Endodermal cell (in vitro differentiated cells): Measurements from ENCODE around the gene BMF. TPM values are rescaled to one million over a fixed set of nuclear protein-coding genes. Genes with fewer than 3 reads are reported as not detected.
"Not testable (repeated sequence)": the region's sequence is repeated elsewhere in the genome, so short reads cannot be mapped to it uniquely, and the experiment has no call there.

Experiments used
- DNase-seq: peaks from one replicate; pipeline ENCODE4 v3.0.0-alpha.2; 2017
- H3K27ac ChIP-seq: 2 replicates; pipeline ENCODE4 v1.5.1; 2013; ENCODE audit warnings: mild to moderate bottlenecking, low read depth, low read length, moderate library complexity
- H3K27me3 ChIP-seq: 2 replicates; pipeline ENCODE4 v1.6.1; 2013; ENCODE audit warnings: mild to moderate bottlenecking, low read length, moderate library complexity; ENCODE audit not compliant: insufficient read depth, control insufficient read depth, poor library complexity, severe bottlenecking
- H3K36me3 ChIP-seq: 2 replicates; pipeline ENCODE4 v1.7.0; 2013; ENCODE audit warnings: mild to moderate bottlenecking, low read length, moderate library complexity; ENCODE audit not compliant: control insufficient read depth, insufficient read depth
- H3K4me1 ChIP-seq: one replicate; pipeline ENCODE4 v1.7.0; 2013; ENCODE audit warnings: low read length; ENCODE audit not compliant: control insufficient read depth, insufficient read depth
- H3K4me3 ChIP-seq: 2 replicates; pipeline ENCODE4 v1.5.1; 2013; ENCODE audit warnings: mild to moderate bottlenecking, low read length, moderate library complexity
- H3K9ac ChIP-seq: 2 replicates; pipeline ENCODE4 v1.6.1; 2013; ENCODE audit warnings: mild to moderate bottlenecking, low read length, moderate library complexity; ENCODE audit not compliant: poor library complexity, severe bottlenecking; ENCODE audit errors: extremely low read depth
- H3K9me3 ChIP-seq: 2 replicates; pipeline ENCODE4 v1.6.1; 2013; ENCODE audit warnings: mild to moderate bottlenecking, low read length, moderate library complexity; ENCODE audit not compliant: control insufficient read depth
- H3K27ac Mint-ChIP-seq: 2 replicates; pipeline ENCODE4 v1.8.0; 2020; ENCODE audit warnings: mixed read lengths
- H3K27me3 Mint-ChIP-seq: 2 replicates; pipeline ENCODE4 v1.8.0; 2021; ENCODE audit warnings: mild to moderate bottlenecking, mixed read lengths; ENCODE audit not compliant: insufficient read depth
- H3K36me3 Mint-ChIP-seq: 2 replicates; pipeline ENCODE4 v1.8.0; 2020; ENCODE audit warnings: low read depth, mixed read lengths
- H3K4me1 Mint-ChIP-seq: 2 replicates; pipeline ENCODE4 v1.8.0; 2020; ENCODE audit warnings: mixed read lengths
- H3K4me3 Mint-ChIP-seq: 2 replicates; pipeline ENCODE4 v1.8.0; 2020; ENCODE audit warnings: mild to moderate bottlenecking, moderate library complexity, mixed read lengths
- H3K9me3 Mint-ChIP-seq: 2 replicates; pipeline ENCODE4 v1.8.0; 2020; ENCODE audit warnings: mild to moderate bottlenecking, mixed read lengths
- WGBS, 2 experiments: methylation state at CpG; one replicate each; pipeline versions ENCODE4 v1.1.5 to v1.1.7; 2013; ENCODE audit warnings: missing lambda C conversion rate in 2 of 2, mixed read lengths in 1 of 2; ENCODE audit not compliant: insufficient coverage in 1 of 2, insufficient read length in 1 of 2; 5-methylcytosine and 5-hydroxymethylcytosine counted together
- total RNA-seq, 2 donors: library from RNA; stranded (reverse); fragmentation: NEBNext Ultra II Directional in 1 of 2; extraction: Animal tissue kit (Norgen Biotek cat#: 25700) in 1 of 2; gene quantifications; 2 replicates in 1 of 2; 3 replicates in 1 of 2; pipeline ENCODE4 v1.2.1, GENCODE V29; 2021
- TF ChIP-seq, protein P1 (sequence below): fragments of 200-600 bp; sonication (generic); conservative IDR thresholded peaks from 2 replicates; pipeline ENCODE4 v1.5.0; 2021; ENCODE audit warnings: antibody characterized with exemption, mild to moderate bottlenecking

BMF gene
- total RNA-seq, 2 donors from 2014 or later = 48.3 to 53.5 TPM

DNA sequence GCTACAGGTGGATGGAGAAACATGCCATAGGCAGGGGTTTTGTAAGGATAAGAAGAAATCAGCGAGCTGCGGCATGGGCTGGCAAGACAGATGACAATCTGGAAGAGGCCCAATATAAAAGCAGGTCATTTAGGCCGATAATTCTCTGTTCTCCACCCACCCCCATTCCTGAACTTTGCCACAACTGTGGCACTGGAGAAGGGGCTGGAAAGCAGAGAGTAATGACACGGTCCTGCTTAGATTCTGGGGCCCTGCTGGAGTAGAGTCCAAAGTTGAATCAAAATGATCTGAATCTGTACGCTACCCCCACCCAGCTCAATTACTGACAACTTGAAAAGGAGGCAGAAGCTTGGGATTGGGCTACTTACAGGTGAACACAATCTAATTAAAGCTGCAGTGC is 33.7 kb upstream of the BMF start:
- no peaks in the 10 kb centered on the region for H3K36me3 ChIP-seq
- Mint-ChIP-seq H3K4me3 (no peak overlapping the region), H3K27ac (no peak overlapping the region), H3K4me1 (no peaks in the 10 kb centered on the region), H3K9me3 (no peaks in the 10 kb centered on the region), H3K36me3 (no peaks in the 10 kb centered on the region), H3K27me3 (no peaks in the 10 kb centered on the region)
- 90 to 100% methylated on average over 2 to 5 of the region's 5 CpGs for WGBS, 2 experiments
- no peaks in the 10 kb centered on the region for H3K4me1 ChIP-seq
- H3K9ac ChIP-seq = no peak overlapping the region
- no peak overlapping the region for H3K4me3 ChIP-seq
- H3K27me3 ChIP-seq = no peaks in the 10 kb centered on the region
- TF ChIP-seq, protein P1, sequence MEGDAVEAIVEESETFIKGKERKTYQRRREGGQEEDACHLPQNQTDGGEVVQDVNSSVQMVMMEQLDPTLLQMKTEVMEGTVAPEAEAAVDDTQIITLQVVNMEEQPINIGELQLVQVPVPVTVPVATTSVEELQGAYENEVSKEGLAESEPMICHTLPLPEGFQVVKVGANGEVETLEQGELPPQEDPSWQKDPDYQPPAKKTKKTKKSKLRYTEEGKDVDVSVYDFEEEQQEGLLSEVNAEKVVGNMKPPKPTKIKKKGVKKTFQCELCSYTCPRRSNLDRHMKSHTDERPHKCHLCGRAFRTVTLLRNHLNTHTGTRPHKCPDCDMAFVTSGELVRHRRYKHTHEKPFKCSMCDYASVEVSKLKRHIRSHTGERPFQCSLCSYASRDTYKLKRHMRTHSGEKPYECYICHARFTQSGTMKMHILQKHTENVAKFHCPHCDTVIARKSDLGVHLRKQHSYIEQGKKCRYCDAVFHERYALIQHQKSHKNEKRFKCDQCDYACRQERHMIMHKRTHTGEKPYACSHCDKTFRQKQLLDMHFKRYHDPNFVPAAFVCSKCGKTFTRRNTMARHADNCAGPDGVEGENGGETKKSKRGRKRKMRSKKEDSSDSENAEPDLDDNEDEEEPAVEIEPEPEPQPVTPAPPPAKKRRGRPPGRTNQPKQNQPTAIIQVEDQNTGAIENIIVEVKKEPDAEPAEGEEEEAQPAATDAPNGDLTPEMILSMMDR = no peak
- DNase-seq = peak; percentile 10
- H3K27ac ChIP-seq = no peak overlapping the region
- no peaks in the 10 kb centered on the region for H3K9me3 ChIP-seq

DNA sequence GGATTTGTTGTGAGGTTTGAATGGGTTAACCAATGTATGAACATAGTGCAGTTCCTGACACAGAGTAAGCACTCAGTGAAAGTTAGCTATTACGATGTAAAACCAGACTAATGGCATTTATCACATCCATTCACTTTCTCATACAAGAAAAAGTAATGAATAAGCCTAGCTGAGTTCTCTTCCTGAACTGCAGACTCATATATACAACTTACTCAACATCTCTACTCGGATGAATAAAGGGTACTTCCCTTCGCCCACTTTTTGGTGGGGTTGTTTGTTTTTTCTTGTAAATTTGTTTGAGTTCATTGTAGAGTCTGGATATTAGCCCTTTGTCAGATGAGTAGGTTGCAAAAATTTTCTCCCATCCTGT is 29.5 kb upstream of the BMF start:
- H3K36me3 ChIP-seq = not testable (repeated sequence)

DNA sequence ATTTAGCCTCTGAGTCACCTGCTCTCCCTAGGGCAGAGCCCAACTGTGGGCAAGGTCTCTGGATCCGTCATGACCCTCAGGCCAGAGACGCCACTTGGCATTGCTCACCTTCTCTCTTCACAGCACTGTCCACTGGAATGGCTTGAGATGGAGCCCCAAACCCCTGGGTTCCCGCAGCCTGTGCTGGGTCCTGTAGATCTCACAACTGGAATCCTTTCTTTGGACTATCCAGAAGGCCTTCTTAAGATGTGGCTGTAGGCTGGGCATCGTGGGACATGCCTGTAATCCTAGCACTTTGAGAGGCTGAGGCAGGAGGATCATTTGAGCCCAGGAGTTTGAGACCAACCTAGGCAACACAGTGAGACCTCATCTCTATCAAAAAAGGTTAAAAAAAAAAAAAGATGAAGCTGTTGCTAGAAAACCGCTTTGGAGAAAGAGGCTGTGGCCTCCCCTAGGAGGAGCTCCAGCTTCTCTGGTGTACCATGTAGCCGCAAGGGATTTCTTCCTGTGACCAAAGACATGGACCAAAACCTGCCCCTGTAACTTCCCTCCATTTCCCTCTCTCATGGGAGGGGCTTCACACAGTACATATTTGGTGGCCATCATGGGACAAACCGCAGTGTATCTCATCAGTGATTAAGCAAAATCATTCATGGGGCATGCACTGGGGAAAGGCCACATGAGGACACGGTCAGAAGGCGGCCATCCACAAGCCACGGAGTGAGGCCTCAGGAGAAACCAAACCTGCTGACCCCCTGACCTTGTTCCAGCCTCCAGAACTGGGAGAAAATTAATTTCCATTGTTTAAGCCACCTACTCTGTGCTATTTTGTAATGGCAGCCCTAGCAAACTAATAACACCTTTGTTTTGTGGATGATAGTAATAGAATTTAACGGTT is 28.9 kb upstream of the BMF start:
- WGBS, 2 experiments = 84 to 90% methylated on average over 8 to 11 of the region's 11 CpGs
- Mint-ChIP-seq H3K4me1 (peaks cover 10% of the 10 kb centered on the region), H3K36me3 (no peaks in the 10 kb centered on the region), H3K4me3 (no peak overlapping the region), H3K27me3 (no peaks in the 10 kb centered on the region), H3K9me3 (no peaks in the 10 kb centered on the region), H3K27ac (no peak overlapping the region)
- Histone ChIP-seq H3K36me3 (no peaks in the 10 kb centered on the region), H3K9me3 (no peaks in the 10 kb centered on the region), H3K27ac (peak overlapping the region; percentile 84), H3K27me3 (no peaks in the 10 kb centered on the region), H3K4me1 (no peaks in the 10 kb centered on the region), H3K9ac (no peak overlapping the region), H3K4me3 (no peak overlapping the region)
- TF ChIP-seq, protein P1 = peak; percentile 59
- DNase-seq = peak; percentile 71

More for the DNA sequence above, 29.5 kb upstream of the BMF start:
- not testable (repeated sequence) for H3K4me3 Mint-ChIP-seq, H3K27me3 Mint-ChIP-seq, DNase-seq, H3K9me3 ChIP-seq, H3K4me1 ChIP-seq, H3K9me3 Mint-ChIP-seq, H3K27ac Mint-ChIP-seq, H3K4me3 ChIP-seq, H3K27ac ChIP-seq, H3K9ac ChIP-seq, H3K27me3 ChIP-seq, H3K36me3 Mint-ChIP-seq
- 82% methylated on average over 3 of the region's 3 CpGs; no CpG with 5 or more reads in 1 of the 2 experiments for WGBS, 2 experiments
- peaks cover 10% of the 10 kb centered on the region for H3K4me1 Mint-ChIP-seq
